Suprapubic skin (tissue), 4 donors: ENCODE data around the gene CCDC112.

Experiments
- CTCF ChIP-seq, 2 donors: fragments of 200-600 bp in 1 of 2; fragments of 450-650 bp in 1 of 2; sonication (generic) in 1 of 2; IDR thresholded peaks; one replicate each; pipeline ENCODE4 v1.5.1; 2016 to 2019; ENCODE audit warnings: antibody characterized with exemption in 2 of 2, mild to moderate bottlenecking in 1 of 2, moderate library complexity in 1 of 2
- EP300 ChIP-seq: sonication (generic); formaldehyde crosslinking; IDR thresholded peaks from one replicate; pipeline ENCODE4 v1.6.1; 2017; ENCODE audit warnings: antibody characterized with exemption
- POLR2A ChIP-seq, 2 donors: fragments of 450-650 bp; IDR thresholded peaks; one replicate each; pipeline ENCODE4 v1.6.1; 2017; ENCODE audit warnings: antibody characterized with exemption in 2 of 2, mild to moderate bottlenecking in 2 of 2, moderate library complexity in 2 of 2
- POLR2AphosphoS5 ChIP-seq, 3 donors: sonication (generic); formaldehyde crosslinking; IDR thresholded peaks; one replicate each; pipeline ENCODE4 v1.6.1; 2017; ENCODE audit warnings: antibody characterized with exemption in 3 of 3

GRCh38 chr5:115282131-115282530 is 14.3 kb downstream of the CCDC112 start:
- TF ChIP-seq EP300 = no peak
- TF ChIP-seq CTCF (IDR thresholded peaks at IDR 0.05) = no peak
- TF ChIP-seq POLR2AphosphoS5 (IDR thresholded peaks at IDR 0.05) = no peak
- TF ChIP-seq POLR2A (IDR thresholded peaks at IDR 0.05) = no peak
